ENCODE measurements around the gene LHCGR. TPM values are rescaled to one million over a fixed set of nuclear protein-coding genes. Genes with fewer than 3 reads are reported as not detected.
A peak's percentile ranks its signal among the peaks of the same experiment; 100 is the strongest.

Gene LHCGR
- total RNA-seq: 0.16 TPM
- long read RNA-seq, partial matches to known transcripts: 0 of 1 reads
- long read RNA-seq, other reads (novel, unspliced or antisense): 1 of 1 reads

DNA sequence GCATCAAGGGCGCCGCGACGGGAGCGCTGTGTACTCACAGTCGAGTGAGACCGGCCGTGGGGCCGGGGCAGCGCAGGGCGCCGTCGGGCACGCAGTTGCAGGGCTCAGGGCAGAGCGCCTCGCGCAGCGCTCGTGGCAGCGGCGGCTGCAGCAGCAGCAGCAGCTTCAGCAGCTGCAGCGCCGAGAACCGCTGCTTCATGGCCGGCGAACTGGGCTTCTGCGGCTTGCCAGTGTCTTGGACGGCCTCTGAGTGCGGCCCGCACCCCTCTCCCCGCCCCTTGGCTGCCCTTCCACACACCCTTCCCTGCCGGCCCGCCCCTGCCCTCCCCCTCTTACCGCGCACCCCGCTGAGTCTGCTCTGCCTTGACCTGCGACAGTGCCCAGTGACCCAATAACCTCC lies at the start of gene LHCGR:
Gene LHCGR (minus strand): TSS at position 252 of the 400 bp plus-strand sequence. CDS start 53 bp downstream, at position 199.
- H3K27me3 ChIP-seq (ENCODE audit: low read depth): peaks cover 29% of the 10 kb centered on the region
- H3K4me3 ChIP-seq: peak within 1 kb of the TSS; percentile 56
- peak; percentile 15 for DNase-seq
- H3K27ac ChIP-seq (replicated peaks): no peak within 1 kb of the TSS
- TF ChIP-seq, protein P1, sequence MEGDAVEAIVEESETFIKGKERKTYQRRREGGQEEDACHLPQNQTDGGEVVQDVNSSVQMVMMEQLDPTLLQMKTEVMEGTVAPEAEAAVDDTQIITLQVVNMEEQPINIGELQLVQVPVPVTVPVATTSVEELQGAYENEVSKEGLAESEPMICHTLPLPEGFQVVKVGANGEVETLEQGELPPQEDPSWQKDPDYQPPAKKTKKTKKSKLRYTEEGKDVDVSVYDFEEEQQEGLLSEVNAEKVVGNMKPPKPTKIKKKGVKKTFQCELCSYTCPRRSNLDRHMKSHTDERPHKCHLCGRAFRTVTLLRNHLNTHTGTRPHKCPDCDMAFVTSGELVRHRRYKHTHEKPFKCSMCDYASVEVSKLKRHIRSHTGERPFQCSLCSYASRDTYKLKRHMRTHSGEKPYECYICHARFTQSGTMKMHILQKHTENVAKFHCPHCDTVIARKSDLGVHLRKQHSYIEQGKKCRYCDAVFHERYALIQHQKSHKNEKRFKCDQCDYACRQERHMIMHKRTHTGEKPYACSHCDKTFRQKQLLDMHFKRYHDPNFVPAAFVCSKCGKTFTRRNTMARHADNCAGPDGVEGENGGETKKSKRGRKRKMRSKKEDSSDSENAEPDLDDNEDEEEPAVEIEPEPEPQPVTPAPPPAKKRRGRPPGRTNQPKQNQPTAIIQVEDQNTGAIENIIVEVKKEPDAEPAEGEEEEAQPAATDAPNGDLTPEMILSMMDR (IDR thresholded peaks at IDR 0.05; ENCODE audit: borderline replicate concordance): no peak
- no peaks in the 10 kb centered on the region for H3K9me3 ChIP-seq (replicated peaks)
- no peaks in the 10 kb centered on the region for H3K36me3 ChIP-seq
- intact Hi-C loops (cut with micrococcal nuclease): no loop called here
- H3K4me1 ChIP-seq: peaks cover 8% of the 10 kb centered on the region

DNA sequence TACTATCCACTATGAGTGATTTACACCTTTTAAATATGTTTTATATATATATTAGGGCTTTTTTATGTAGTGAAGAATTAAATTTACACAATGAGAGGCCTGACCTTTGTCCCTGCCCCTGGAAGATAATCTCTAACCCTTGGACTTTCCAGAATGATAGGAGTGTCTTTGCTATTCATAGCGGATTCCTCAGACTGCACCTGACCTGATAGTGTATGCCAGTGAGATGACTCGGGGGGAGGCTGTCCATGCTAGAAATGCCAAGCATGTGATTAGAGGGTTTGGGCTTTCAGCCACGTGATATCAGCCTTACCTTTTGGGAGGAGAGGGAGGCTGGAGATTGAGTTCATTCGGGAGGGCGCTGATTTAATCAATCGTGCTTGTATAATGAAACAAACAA lies 44.1 kb upstream of the LHCGR start:
- Histone ChIP-seq H3K4me1 (peaks cover 4% of the 10 kb centered on the region), H3K27me3 (ENCODE audit: low read depth) (no peaks in the 10 kb centered on the region), H3K9me3 (replicated peaks) (no peaks in the 10 kb centered on the region), H3K4me3 (no peak overlapping the region), H3K36me3 (no peaks in the 10 kb centered on the region), H3K27ac (replicated peaks) (no peak overlapping the region)
- intact Hi-C loops (cut with micrococcal nuclease): no loop called here
- DNase-seq: no peak
- TF ChIP-seq, protein P1 (IDR thresholded peaks at IDR 0.05; ENCODE audit: borderline replicate concordance): no peak

DNA sequence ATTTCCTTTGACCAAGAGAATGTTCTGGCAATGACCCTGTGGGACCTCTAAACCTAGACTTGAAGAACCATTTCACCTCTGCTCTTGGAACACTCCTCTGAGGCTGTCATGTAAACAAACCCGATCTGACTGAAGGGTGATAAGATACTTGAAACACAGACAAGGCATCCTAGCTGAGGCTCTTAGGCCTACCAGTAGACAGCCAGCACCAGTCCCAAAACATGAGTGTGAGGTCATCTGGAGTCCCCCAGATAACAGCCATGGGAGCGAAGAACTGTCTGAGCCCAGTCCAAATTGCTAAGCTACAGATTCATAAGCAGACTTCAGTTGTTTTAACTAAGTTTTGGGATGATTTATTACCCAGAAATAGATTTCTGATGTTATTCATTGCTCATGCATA lies 39.5 kb upstream of the LHCGR start:
- intact Hi-C loops (cut with micrococcal nuclease): no loop called here
- Histone ChIP-seq H3K36me3 (no peaks in the 10 kb centered on the region), H3K27me3 (ENCODE audit: low read depth) (no peaks in the 10 kb centered on the region), H3K4me3 (no peak overlapping the region), H3K27ac (replicated peaks) (no peak overlapping the region), H3K9me3 (replicated peaks) (no peaks in the 10 kb centered on the region), H3K4me1 (peaks cover 4% of the 10 kb centered on the region)
- DNase-seq: no peak
- TF ChIP-seq, protein P1 (IDR thresholded peaks at IDR 0.05; ENCODE audit: borderline replicate concordance): no peak

DNA sequence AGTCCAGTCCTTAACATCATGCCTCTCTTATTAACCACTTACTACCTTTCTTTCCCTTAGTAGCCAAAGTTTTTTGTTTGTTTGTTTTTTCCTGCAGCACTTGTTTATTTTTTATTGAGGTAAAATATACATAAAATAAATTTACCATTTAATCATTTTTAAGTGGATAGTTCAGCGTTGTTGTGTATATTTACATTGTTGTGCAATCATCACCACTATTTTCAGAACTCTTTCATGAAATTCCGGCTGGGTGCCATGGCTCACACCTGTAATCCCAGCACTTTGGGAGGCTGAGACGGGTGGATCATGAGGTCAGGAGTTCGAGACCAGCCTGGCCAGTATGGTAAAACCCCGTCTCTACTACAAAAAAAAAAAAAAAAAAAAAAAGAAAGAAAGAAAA lies 38.1 kb upstream of the LHCGR start:
- H3K9me3 ChIP-seq (replicated peaks): no peaks in the 10 kb centered on the region
- H3K27me3 ChIP-seq (ENCODE audit: low read depth): no peaks in the 10 kb centered on the region
- TF ChIP-seq, protein P1 (IDR thresholded peaks at IDR 0.05; ENCODE audit: borderline replicate concordance): no peak
- no peaks in the 10 kb centered on the region for H3K36me3 ChIP-seq
- H3K4me3 ChIP-seq: no peak overlapping the region
- DNase-seq: no peak
- intact Hi-C loops (cut with micrococcal nuclease): no loop called here
- no peaks in the 10 kb centered on the region for H3K4me1 ChIP-seq
- H3K27ac ChIP-seq (replicated peaks): no peak overlapping the region

DNA sequence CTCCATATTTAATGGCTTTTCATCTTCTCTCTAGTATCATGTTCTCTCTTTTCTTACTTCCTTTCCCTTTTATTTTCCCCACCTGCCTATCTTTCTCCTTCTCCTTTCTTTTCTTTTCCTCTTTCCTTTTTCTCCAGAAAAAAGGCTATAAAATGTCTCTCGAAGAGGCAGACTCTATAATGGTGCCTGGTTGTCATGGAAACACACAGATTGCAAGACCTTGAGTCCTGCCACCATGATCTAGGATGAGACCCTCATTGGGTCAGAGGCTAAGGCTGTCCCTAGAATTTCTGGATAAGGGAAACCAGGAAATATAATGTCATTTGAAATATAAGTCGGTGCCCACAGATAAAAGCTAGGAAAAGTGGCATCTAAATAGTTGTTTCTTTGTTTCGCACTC lies 36.5 kb upstream of the LHCGR start:
- H3K9me3 ChIP-seq (replicated peaks): no peaks in the 10 kb centered on the region
- H3K27ac ChIP-seq (replicated peaks): no peak overlapping the region
- DNase-seq: no peak
- H3K4me3 ChIP-seq: no peak overlapping the region
- intact Hi-C loops (cut with micrococcal nuclease): no loop called here
- H3K36me3 ChIP-seq: no peaks in the 10 kb centered on the region
- H3K27me3 ChIP-seq (ENCODE audit: low read depth): no peaks in the 10 kb centered on the region
- no peaks in the 10 kb centered on the region for H3K4me1 ChIP-seq
- TF ChIP-seq, protein P1 (IDR thresholded peaks at IDR 0.05; ENCODE audit: borderline replicate concordance): no peak
